K562 treated with DMSO at 1 percent for 48 hours (cell line): Measurements from ENCODE around the gene LRRFIP1. TPM values are rescaled to one million over a fixed set of nuclear protein-coding genes. Genes with fewer than 3 reads are reported as not detected.

Experiments
- total RNA-seq: library from RNA; unstranded; fragments of 300-600 nt; gene quantifications from 2 replicates; pipeline ENCODE4 v1.2.3, GENCODE V29; 2022; ENCODE audit warnings: low replicate concordance; ENCODE audit errors: extremely low read depth

LRRFIP1 gene
- total RNA-seq, result not detected in 2 replicates

GRCh38 chr2:237627441-237628246, at the start of gene LRRFIP1:
TSS of gene LRRFIP1 (plus strand) at chr2:237627587. CDS start at chr2:237627645, 58 bp downstream.

GRCh38 chr2:237590272-237591140, 36.9 kb upstream of the LRRFIP1 start, which contains the start of gene RAB17:
TSS of gene RAB17 (minus strand) at chr2:237590734. CDS start at chr2:237586154, 4,580 bp downstream.

GRCh38 chr2:237798236-237799059, 171.1 kb downstream of the LRRFIP1 start, which contains the start of gene RBM44:
TSS of gene RBM44 (plus strand) at chr2:237798779. CDS start at chr2:237813610, 14,831 bp downstream.

Other genes with a start within 250 kb of the LRRFIP1 start
- 39.9 TPM in 1 of 2 replicates, not detected in the other for gene COL6A3, start 213.4 kb upstream of the LRRFIP1 start, total RNA-seq
- gene MLPH, start 140.3 kb upstream of the LRRFIP1 start, total RNA-seq, result not detected in 2 replicates
- gene PRLH, start 61.0 kb upstream of the LRRFIP1 start, total RNA-seq, result not detected in 2 replicates
- gene RAB17, start 36.9 kb upstream of the LRRFIP1 start, total RNA-seq, result not detected in 2 replicates
- not detected in 2 replicates for gene RBM44, start 171.2 kb downstream of the LRRFIP1 start, total RNA-seq
- not detected in 2 replicates for gene RAMP1, start 232.0 kb downstream of the LRRFIP1 start, total RNA-seq